ENCODE results near the gene TNFAIP2. TPM values are rescaled to one million over a fixed set of nuclear protein-coding genes. Genes with fewer than 3 reads are reported as not detected.

The TNFAIP2 gene
- total and polyA plus RNA-seq, 2 of the 4 experiments (the other 2 are of a cell fraction): 6.3 to 9.6 TPM

DNA sequence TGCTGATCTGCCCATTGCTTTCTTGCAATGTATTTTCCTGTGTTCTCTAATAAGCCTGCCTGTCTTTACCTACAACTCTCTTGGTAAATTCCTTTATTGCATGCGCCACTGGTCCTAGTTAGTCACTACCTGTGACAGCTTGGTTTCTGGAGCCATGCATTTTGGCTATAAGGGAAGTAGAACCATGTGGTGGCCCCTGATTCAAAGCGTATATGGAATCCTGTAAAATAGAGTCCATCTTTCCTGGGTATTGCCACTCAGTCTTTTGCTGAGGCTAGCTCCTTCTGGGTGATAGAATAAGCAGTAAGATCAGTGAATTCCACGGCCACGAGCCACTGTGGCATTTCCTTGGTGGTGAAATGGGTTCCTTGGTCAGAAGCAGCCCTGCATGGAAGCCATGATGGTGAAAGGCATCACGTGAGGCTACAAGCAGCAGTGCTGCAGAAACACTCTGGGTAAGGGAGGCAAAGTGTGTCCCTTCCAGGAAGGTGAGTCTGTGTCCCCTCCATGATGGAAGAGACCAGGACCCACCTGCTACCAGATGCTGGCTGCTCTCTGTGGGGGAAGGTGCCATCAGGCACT lies 19.6 kb downstream of the TNFAIP2 start:
- no peaks in the 10 kb centered on the region for H3K79me1 ChIP-seq (ENCODE audit: low read depth in 1 of 2, low read length in 2 of 2)
- H3K18ac ChIP-seq (ENCODE audit: low read depth, low read length): peak overlapping the region; percentile 77; the same call in 1 of the 2 replicates
- ATAC-seq (ENCODE audit: low read depth) (0 out of 2 replicates have a peak, but pooled peaks have one; percentile 13), DNase-seq (no peak)
- no peak overlapping the region for H3K4me2 ChIP-seq (ENCODE audit: low read depth, low read length)
- H2AK9ac ChIP-seq (replicated peaks; ENCODE audit: low read depth, low read length, poor library complexity): peak overlapping the region; percentile 5
- intact Hi-C loops (cut with micrococcal nuclease) (loop anchor here (5.0 kb wide), 1 partner anchor 44 kb away; no protein-coding TSS in a partner anchor), in situ Hi-C loops (cut with MboI; ENCODE audit: low sequenced_read_pairs) (no loop called here), dilution Hi-C loops (cut with HindIII; ENCODE audit: low sequenced_read_pairs, unreplicated experiment) (no loop called here)
- peak overlapping the region; percentile 56 for H2AFZ ChIP-seq (replicated peaks; ENCODE audit: low read length, poor library complexity)
- H3K9ac ChIP-seq (ENCODE audit: low read depth, low read length): no peak overlapping the region
- peak overlapping the region; percentile 71 for H3K4ac ChIP-seq (ENCODE audit: low read depth, low read length)
- peak overlapping the region; percentile 59; the same call in 1 of the 2 replicates for H2AK5ac ChIP-seq (ENCODE audit: low read depth, low read length)
- POLR2A ChIA-PET (ENCODE audit: unreplicated experiment): interaction anchor here (0.5 kb wide), 1 partner anchor 42 kb away, joined by 4 read pairs; no protein-coding TSS in a partner anchor
- no TSS peak for BruUV-seq (replicated peaks)
- peak overlapping the region; percentile 76 for H2BK120ac ChIP-seq (ENCODE audit: low read depth, low read length)
- peaks cover 9% of the 10 kb centered on the region for H3K27me3 ChIP-seq (ENCODE audit: control insufficient read depth, insufficient read depth, low read length)
- H4K5ac ChIP-seq (ENCODE audit: low read depth, low read length): peak overlapping the region; percentile 46; the same call in 1 of the 2 replicates
- WGBS, 2 experiments (ENCODE audit: extremely low coverage in 2 of 2, insufficient read length in 1 of 2): 100% methylated on average over 3 of the region's 5 CpGs; no CpG with 5 or more reads in 1 of the 2 experiments
- H2BK5ac ChIP-seq (ENCODE audit: low read depth, low read length, poor library complexity, severe bottlenecking): peak overlapping the region; percentile 33
- H4K20me1 ChIP-seq (ENCODE audit: insufficient read depth, low read length): no peaks in the 10 kb centered on the region
- H3K9me1 ChIP-seq (ENCODE audit: insufficient read depth, low read length): peaks cover 8% of the 10 kb centered on the region
- peak overlapping the region; percentile 42 for H3K14ac ChIP-seq (replicated peaks; ENCODE audit: low read depth, low read length)
- peaks cover 8% of the 10 kb centered on the region for H3K4me1 ChIP-seq (ENCODE audit: control insufficient read depth, insufficient read depth, low read length)
- no peak overlapping the region for H3K56ac ChIP-seq (ENCODE audit: extremely low read depth, insufficient read depth, low read length)
- CTCF ChIA-PET: interaction anchor here (0.9 to 1.5 kb wide), 2 partner anchors 12 to 38 kb away, joined by 3 to 7 read pairs; no protein-coding TSS in a partner anchor
- H2BK20ac ChIP-seq (ENCODE audit: low read depth, low read length): peak overlapping the region; percentile 53
- H3K23ac ChIP-seq (ENCODE audit: low read depth, low read length): peak overlapping the region; percentile 55; the same call in 1 of the 2 replicates
- no peak overlapping the region for H3K4me3 ChIP-seq (ENCODE audit: insufficient read depth, low read depth, low read length)
- peak overlapping the region; percentile 66 for H4K91ac ChIP-seq (ENCODE audit: insufficient read depth, low read depth, low read length)
- H3K27ac ChIP-seq (ENCODE audit: insufficient read depth, low read length): no peak overlapping the region
- H3K9me3 ChIP-seq (ENCODE audit: control insufficient read depth, insufficient read depth, low read length): no peaks in the 10 kb centered on the region
- H3K36me3 ChIP-seq (ENCODE audit: control insufficient read depth, insufficient read depth, low read length): no peaks in the 10 kb centered on the region
- H2BK15ac ChIP-seq (ENCODE audit: low read depth, low read length): 0 out of 3 replicates have a peak overlapping the region, but pooled peaks have one; percentile 30
- peak overlapping the region in 1 of 2 experiments; percentile 80; a peak in 2 of 4 replicates for H4K8ac ChIP-seq (ENCODE audit: low read depth in 2 of 2, low read length in 2 of 2)
- no peak for TF ChIP-seq CTCF (conservative IDR thresholded peaks at IDR 0.05; ENCODE audit: low read depth, low read length)
- TF ChIP-seq MAFK (IDR thresholded peaks at IDR 0.05; ENCODE audit: low read depth, low read length): no peak
- TF ChIP-seq, protein P1, sequence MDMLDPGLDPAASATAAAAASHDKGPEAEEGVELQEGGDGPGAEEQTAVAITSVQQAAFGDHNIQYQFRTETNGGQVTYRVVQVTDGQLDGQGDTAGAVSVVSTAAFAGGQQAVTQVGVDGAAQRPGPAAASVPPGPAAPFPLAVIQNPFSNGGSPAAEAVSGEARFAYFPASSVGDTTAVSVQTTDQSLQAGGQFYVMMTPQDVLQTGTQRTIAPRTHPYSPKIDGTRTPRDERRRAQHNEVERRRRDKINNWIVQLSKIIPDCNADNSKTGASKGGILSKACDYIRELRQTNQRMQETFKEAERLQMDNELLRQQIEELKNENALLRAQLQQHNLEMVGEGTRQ (IDR thresholded peaks at IDR 0.05; ENCODE audit: low read depth, low read length): no peak
- no peak for TF ChIP-seq POLR2A (IDR thresholded peaks at IDR 0.05; ENCODE audit: low read depth, low read length)
- TF ChIP-seq MAZ (IDR thresholded peaks at IDR 0.05; ENCODE audit: borderline replicate concordance, low read depth, low read length): no peak
- no peak for TF ChIP-seq RCOR1 (IDR thresholded peaks at IDR 0.05; ENCODE audit: insufficient replicate concordance, low read length)
- no peak for TF ChIP-seq ELK1 (IDR thresholded peaks at IDR 0.05; ENCODE audit: borderline replicate concordance, low read depth, low read length)
- no peak for TF ChIP-seq CHD1 (IDR thresholded peaks at IDR 0.05; ENCODE audit: low read depth, low read length)
- TF ChIP-seq FOS (IDR thresholded peaks at IDR 0.05; ENCODE audit: low read depth, low read length): no peak
- no peak for TF ChIP-seq RFX5 (IDR thresholded peaks at IDR 0.05; ENCODE audit: low read depth, low read length)
- TF ChIP-seq SMC3 (IDR thresholded peaks at IDR 0.05; ENCODE audit: low read depth, low read length): no peak
- no peak for TF ChIP-seq BHLHE40 (IDR thresholded peaks at IDR 0.05; ENCODE audit: low read depth, low read length)
- no peak for TF ChIP-seq MXI1 (IDR thresholded peaks at IDR 0.05; ENCODE audit: borderline replicate concordance, low read depth, low read length)
- no peak for TF ChIP-seq NFE2L2 (IDR thresholded peaks at IDR 0.05; ENCODE audit: low read depth, low read length)
- no peak for TF ChIP-seq CEBPB (IDR thresholded peaks at IDR 0.05; ENCODE audit: low read depth, low read length)

All from IMR-90 (cell line).